GM12873 (cell line): ENCODE measurements around the gene ODC1.

Experiments used
- TF ChIP-seq, protein P1 (sequence below): IDR thresholded peaks from 2 replicates; pipeline ENCODE4 v1.5.1; 2012; ENCODE audit warnings: low read depth, mild to moderate bottlenecking, moderate library complexity, low read length, control low read depth; ENCODE audit not compliant: insufficient read depth; ENCODE audit errors: missing control alignments

ODC1 gene

DNA sequence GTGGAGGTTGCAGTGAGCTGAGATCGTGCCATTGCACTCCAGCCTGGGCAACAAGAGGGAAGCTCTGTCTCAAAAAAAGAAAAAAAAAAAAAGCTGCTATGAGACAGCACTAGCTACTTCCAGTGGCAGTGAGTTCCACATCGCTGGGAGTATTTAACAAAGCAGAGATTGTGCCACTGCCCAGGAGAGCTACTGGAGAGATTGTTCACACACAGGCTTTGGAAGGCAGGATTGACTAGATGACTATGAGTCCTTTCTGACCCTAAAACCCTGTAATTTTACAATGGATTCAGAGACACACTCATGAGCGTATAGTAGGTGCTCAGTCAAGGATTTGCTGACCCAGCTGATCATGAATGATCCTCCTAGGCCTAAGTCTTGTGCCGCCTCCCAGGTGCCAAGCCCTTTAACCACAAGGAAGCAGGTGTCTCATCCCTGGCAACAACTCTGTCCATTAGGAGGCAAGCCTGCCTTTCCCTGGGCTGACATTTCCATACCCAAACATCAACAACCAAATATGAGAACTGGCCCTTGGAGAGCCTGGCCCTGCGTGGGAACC lies 45.0 kb upstream of the ODC1 start:
- TF ChIP-seq, protein P1, sequence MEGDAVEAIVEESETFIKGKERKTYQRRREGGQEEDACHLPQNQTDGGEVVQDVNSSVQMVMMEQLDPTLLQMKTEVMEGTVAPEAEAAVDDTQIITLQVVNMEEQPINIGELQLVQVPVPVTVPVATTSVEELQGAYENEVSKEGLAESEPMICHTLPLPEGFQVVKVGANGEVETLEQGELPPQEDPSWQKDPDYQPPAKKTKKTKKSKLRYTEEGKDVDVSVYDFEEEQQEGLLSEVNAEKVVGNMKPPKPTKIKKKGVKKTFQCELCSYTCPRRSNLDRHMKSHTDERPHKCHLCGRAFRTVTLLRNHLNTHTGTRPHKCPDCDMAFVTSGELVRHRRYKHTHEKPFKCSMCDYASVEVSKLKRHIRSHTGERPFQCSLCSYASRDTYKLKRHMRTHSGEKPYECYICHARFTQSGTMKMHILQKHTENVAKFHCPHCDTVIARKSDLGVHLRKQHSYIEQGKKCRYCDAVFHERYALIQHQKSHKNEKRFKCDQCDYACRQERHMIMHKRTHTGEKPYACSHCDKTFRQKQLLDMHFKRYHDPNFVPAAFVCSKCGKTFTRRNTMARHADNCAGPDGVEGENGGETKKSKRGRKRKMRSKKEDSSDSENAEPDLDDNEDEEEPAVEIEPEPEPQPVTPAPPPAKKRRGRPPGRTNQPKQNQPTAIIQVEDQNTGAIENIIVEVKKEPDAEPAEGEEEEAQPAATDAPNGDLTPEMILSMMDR, result no peak

DNA sequence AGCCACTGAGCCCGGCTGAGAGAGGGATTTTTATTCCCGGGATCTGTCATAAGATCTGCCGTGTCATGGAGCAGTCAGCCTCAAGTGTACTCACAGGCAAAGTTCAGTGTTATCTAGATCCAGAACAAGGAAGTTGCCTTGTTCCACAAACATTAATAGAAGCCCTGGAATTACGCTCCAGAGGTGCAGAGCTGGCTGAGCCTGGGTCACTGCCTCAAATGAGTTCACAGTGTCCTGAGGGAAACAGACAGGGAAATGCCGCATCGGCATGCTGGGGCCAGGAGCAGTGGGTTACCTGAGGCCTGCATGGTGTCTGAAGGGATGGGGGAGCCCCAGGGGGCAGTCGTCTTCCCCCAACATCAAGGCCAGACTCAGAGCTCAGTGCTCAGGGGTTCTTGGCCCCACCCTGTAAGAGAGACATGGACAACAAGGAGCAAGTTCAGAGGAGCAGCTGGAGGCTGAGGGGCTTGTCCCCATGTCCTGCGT lies 42.7 kb upstream of the ODC1 start:
- TF ChIP-seq, protein P1, result no peak

DNA sequence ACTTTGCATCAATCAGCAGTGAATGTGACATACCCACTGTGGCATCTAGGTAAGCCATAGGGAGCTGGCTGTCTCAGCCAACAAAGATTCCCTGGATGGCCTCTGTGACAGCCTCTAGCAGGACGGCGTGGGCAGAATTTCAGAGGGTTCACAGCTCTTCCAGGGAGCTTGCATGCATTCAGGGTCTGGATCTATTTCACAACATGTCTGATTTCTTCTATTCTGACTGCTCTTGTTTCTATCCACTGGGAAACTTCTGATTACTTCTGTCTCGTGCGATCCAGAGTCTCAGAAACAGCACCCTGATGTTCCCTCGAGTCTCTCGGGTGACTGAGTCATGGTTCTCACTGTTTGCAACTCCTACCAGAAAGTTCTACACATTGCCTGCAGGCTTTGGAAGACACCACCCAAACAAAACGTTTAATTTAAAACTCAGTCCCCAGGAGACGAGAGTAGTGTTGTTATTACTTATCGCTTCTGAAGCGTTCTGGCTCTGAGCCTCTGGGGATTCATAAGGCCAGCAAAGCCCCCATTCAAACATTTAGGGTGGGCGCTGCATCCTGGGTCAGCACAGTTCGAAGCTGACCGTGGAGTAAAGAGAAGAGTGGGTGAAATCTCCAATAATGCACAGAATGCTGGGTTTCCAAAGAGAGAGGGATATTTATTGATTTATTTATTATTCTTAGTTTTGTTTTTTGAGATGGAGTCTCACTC lies 41.9 kb upstream of the ODC1 start:
- TF ChIP-seq, protein P1, result no peak

DNA sequence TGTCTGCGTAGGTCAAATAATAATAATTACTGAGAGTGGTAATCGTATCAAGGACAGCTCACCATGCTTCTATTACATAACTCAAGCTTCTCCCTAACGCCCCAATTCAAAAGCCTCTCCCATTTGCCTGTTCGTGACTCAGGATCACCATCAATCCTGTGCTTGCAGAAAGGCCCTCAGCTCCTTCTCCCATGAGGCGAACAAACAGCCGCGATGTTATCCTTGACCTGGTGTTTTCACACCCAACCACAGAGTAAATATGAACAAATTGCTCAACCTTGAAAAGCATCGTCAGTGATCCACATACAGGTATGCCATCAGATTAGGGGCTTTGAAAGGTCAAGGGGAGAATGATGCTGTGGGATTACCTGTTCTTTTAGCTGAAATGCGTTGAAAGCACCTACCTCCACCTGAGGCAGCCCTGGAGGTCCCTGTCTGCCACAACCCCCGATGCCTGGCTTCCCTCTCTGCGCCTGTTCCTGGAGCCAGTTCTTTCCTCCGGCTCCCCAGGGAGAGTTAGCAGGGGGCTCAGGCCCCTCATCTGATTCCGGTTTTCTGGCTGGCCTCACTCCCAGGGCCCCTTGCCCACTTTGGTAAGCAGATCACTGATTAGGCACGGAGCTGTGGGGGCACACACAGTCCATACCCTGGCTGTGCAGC lies 39.1 kb upstream of the ODC1 start:
- TF ChIP-seq, protein P1, result no peak

DNA sequence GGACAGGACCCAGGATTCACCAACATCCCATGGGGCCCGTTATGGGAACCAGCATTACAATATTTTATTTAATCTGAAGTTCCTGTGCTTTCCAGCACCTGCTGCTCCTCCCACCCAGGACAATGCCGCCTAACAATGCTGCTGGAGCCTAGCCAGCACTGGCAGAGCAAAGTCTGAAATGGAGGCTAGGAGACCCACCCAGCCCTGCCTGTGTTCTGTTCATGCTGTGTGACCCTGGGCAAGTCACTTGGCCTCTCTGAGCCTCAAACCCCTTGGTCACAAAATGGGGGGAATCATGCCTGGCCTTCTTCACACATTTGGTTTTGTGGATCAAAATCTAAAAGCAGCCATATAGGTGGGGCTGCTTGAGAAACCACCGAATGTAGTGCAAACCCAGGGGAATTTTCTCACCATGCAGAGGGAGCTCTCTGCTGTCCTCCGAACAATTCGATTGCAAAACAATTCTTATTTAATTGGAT lies 38.5 kb upstream of the ODC1 start:
- TF ChIP-seq, protein P1, result no peak

DNA sequence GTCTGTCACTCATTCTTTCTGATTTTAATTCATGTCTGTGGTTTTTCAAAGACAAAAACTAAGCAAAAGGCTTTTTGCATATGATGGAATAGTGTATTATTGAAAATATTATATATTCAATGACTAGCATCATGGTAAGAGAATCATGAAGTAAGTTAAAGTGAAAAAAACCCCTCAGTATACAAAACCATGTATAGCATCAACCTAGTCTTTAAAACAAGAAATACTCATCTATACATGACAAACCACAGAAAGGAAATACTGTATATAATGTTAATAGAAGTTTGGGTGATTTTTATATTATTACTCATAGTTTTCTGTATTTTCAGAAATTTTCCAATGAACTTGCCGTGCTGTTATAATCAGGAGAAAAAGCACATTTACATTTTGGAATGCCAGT lies 38.0 kb upstream of the ODC1 start:
- TF ChIP-seq, protein P1, result no peak

DNA sequence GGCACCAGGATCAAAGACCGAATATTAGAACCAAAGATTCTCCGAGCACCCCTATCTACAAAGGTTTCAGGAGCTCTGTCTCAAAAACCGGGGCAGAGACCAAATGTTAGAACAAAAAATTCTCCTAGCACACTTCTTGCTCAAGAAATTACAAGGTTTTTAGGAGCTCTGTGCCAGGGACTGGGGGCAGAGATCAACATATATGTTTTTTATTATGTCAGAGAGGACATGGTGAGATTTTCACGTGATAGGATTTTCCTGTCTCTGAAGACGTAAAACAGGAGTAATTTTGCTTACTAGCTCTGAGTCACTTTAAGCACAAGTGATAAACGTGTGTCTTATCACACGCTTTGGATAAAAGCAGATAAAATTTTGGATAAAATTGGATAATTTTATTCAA lies 34.8 kb upstream of the ODC1 start:
- TF ChIP-seq, protein P1, result no peak
